Measurements from ENCODE around the gene IQUB. TPM values are rescaled to one million over a fixed set of nuclear protein-coding genes. Genes with fewer than 3 reads are reported as not detected.

The IQUB gene
- total RNA-seq, 2 donors from 2014 or later: 2.0 to 4.8 TPM

- 73% methylated on average over 2 of the region's 2 CpGs for WGBS
- H3K27ac ChIP-seq: no peak overlapping the region
- H3K9me3 ChIP-seq: no peaks in the 10 kb centered on the region
- no peaks in the 10 kb centered on the region for H3K36me3 ChIP-seq
- no peak overlapping the region for H3K4me3 ChIP-seq
- H3K4me1 ChIP-seq (replicated peaks): no peaks in the 10 kb centered on the region
- DNase-seq (ENCODE audit: low spot score): no peak
- intact Hi-C loops (cut with DNase I): no loop called here
- TF ChIP-seq CTCF (IDR thresholded peaks at IDR 0.05) (no peak), POLR2AphosphoS5 (IDR thresholded peaks at IDR 0.05) (no peak), POLR2A (IDR thresholded peaks at IDR 0.05) (no peak)
- H3K27me3 ChIP-seq (replicated peaks; ENCODE audit: insufficient read depth): no peaks in the 10 kb centered on the region
These were observed 70.5 kb downstream of the IQUB start for GRCh38 chr7:123463890-123464289.

DNA sequence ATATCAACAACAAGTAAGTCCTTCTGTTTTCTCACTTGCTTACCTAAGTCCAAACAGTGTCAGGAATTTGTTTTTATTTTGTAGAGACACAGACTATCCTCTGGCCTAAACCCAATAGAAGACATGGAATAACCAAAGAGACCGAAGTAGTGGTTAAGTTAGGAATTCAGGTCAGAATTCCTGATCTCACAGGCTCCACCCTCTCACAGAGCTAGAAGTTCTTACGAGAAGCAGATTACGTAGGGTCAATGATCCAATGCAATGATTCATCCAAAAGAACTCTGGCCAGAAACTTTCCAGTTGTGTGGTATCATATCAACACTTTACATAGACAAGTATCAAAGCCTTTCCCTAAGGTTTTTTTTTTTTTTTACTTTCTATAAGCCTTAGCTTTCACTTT, 73.8 kb downstream of the IQUB start:
- H3K9me3 ChIP-seq: no peaks in the 10 kb centered on the region
- H3K27me3 ChIP-seq (replicated peaks; ENCODE audit: insufficient read depth): no peaks in the 10 kb centered on the region
- H3K36me3 ChIP-seq: no peaks in the 10 kb centered on the region
- H3K27ac ChIP-seq: no peak overlapping the region
- intact Hi-C loops (cut with DNase I): no loop called here
- WGBS: 51% methylated on average over 3 of the region's 3 CpGs
- TF ChIP-seq POLR2AphosphoS5 (IDR thresholded peaks at IDR 0.05) (no peak), CTCF (IDR thresholded peaks at IDR 0.05) (no peak), POLR2A (IDR thresholded peaks at IDR 0.05) (no peak)
- H3K4me1 ChIP-seq (replicated peaks): no peaks in the 10 kb centered on the region
- no peak overlapping the region for H3K4me3 ChIP-seq
- no peak for DNase-seq (ENCODE audit: low spot score)

GRCh38 chr7:123455965-123456470, 78.4 kb downstream of the IQUB start:
- DNase-seq (ENCODE audit: low spot score): no peak

GRCh38 chr7:123440101-123440548, 94.3 kb downstream of the IQUB start:
- no peaks in the 10 kb centered on the region for H3K27me3 ChIP-seq (replicated peaks; ENCODE audit: insufficient read depth)
- no peaks in the 10 kb centered on the region for H3K9me3 ChIP-seq
- TF ChIP-seq POLR2A (IDR thresholded peaks at IDR 0.05) (no peak), POLR2AphosphoS5 (IDR thresholded peaks at IDR 0.05) (no peak), CTCF (IDR thresholded peaks at IDR 0.05) (no peak)
- no peak overlapping the region for H3K27ac ChIP-seq
- intact Hi-C loops (cut with DNase I): no loop called here
- no peak overlapping the region for H3K4me3 ChIP-seq
- no peaks in the 10 kb centered on the region for H3K4me1 ChIP-seq (replicated peaks)
- WGBS: 38% methylated on average over 2 of the region's 2 CpGs
- no peaks in the 10 kb centered on the region for H3K36me3 ChIP-seq
- no peak for DNase-seq (ENCODE audit: low spot score)

More at GRCh38 chr7:123455965-123456470, 78.4 kb downstream of the IQUB start:
- no peak overlapping the region for H3K4me3 ChIP-seq
- no peaks in the 10 kb centered on the region for H3K36me3 ChIP-seq
- TF ChIP-seq POLR2AphosphoS5 (IDR thresholded peaks at IDR 0.05) (no peak), POLR2A (IDR thresholded peaks at IDR 0.05) (no peak)
- H3K27me3 ChIP-seq (replicated peaks; ENCODE audit: insufficient read depth): no peaks in the 10 kb centered on the region
- intact Hi-C loops (cut with DNase I): no loop called here
- no peak overlapping the region for H3K27ac ChIP-seq
- no peaks in the 10 kb centered on the region for H3K4me1 ChIP-seq (replicated peaks)
- no peaks in the 10 kb centered on the region for H3K9me3 ChIP-seq
- WGBS: 2% methylated on average over 1 of the region's 1 CpG

- no peak overlapping the region for H3K4me3 ChIP-seq
- no peaks in the 10 kb centered on the region for H3K4me1 ChIP-seq (replicated peaks)
- H3K27ac ChIP-seq: no peak overlapping the region
- DNase-seq (ENCODE audit: low spot score): no peak
- 59% methylated on average over 1 of the region's 1 CpG for WGBS
- TF ChIP-seq CTCF (IDR thresholded peaks at IDR 0.05) (no peak), POLR2A (IDR thresholded peaks at IDR 0.05) (no peak), POLR2AphosphoS5 (IDR thresholded peaks at IDR 0.05) (no peak)
- no peaks in the 10 kb centered on the region for H3K9me3 ChIP-seq
- no peaks in the 10 kb centered on the region for H3K27me3 ChIP-seq (replicated peaks; ENCODE audit: insufficient read depth)
- no peaks in the 10 kb centered on the region for H3K36me3 ChIP-seq
- intact Hi-C loops (cut with DNase I): no loop called here
These were observed 95.2 kb downstream of the IQUB start for GRCh38 chr7:123439191-123439590.

All from prostate gland (tissue), 2 donors.